Measurements from ENCODE around the gene CC2D2B.

- TF ChIP-seq CTCF (conservative IDR thresholded peaks at IDR 0.05; ENCODE audit: low read depth in 2 of 2): no peak
- TF ChIP-seq NANOG (IDR thresholded peaks at IDR 0.05; ENCODE audit: borderline replicate concordance): no peak
- no peak for TF ChIP-seq EZH2phosphoT487 (IDR thresholded peaks at IDR 0.05; ENCODE audit: unreplicated experiment)
- no peak for TF ChIP-seq REST (IDR thresholded peaks at IDR 0.05; ENCODE audit: unreplicated experiment)
- no peak for TF ChIP-seq EZH2 (IDR thresholded peaks at IDR 0.05; ENCODE audit: low read depth, unreplicated experiment)
- no peak for TF ChIP-seq POLR2AphosphoS5 (IDR thresholded peaks at IDR 0.05; ENCODE audit: low read depth)
- TF ChIP-seq ETS1 (IDR thresholded peaks at IDR 0.05): no peak
- TF ChIP-seq CREB1 (CRISPR knock-in tag; IDR thresholded peaks at IDR 0.05; ENCODE audit: low read depth): no peak
Measured at GRCh38 chr10:96053985-96054384, 146.2 kb downstream of the CC2D2B start.

All from GM23338 (cell line).